ENCODE results near the gene TIAM2.
"Not testable (repeated sequence)": the region's sequence is repeated elsewhere in the genome, so short reads cannot be mapped to it uniquely, and the experiment has no call there.

TIAM2 gene

GRCh38 chr6:155093430-155093829 lies 98.3 kb downstream of the TIAM2 start:
- no peaks in the 10 kb centered on the region for H4K20me1 ChIP-seq (ENCODE audit: insufficient read depth)
- no peak overlapping the region for H3K4me3 ChIP-seq (IDR thresholded peaks at IDR 0.05; ENCODE audit: insufficient read depth, low read depth, low read length)
- no peak overlapping the region for H3K9ac ChIP-seq
- no peaks in the 10 kb centered on the region for H3K4me1 ChIP-seq (ENCODE audit: low read depth, poor library complexity, severe bottlenecking)
- no peak overlapping the region for H3K27ac ChIP-seq
- H2AFZ ChIP-seq (ENCODE audit: low read depth), result no peak overlapping the region
- TF ChIP-seq CTCF (conservative IDR thresholded peaks at IDR 0.05; ENCODE audit: low read depth, low read length), result no peak
- no peaks in the 10 kb centered on the region for H3K79me2 ChIP-seq (ENCODE audit: insufficient read depth, low read depth)
- H3K27me3 ChIP-seq (ENCODE audit: insufficient read depth, low read depth), result no peaks in the 10 kb centered on the region
- H3K4me2 ChIP-seq, result no peak overlapping the region
- H3K36me3 ChIP-seq (ENCODE audit: insufficient read depth), result no peaks in the 10 kb centered on the region

- H3K27me3 ChIP-seq (ENCODE audit: insufficient read depth, low read depth), result no peaks in the 10 kb centered on the region
- no peaks in the 10 kb centered on the region for H3K4me1 ChIP-seq (ENCODE audit: low read depth, poor library complexity, severe bottlenecking)
- H3K27ac ChIP-seq, result no peak overlapping the region
- no peak for TF ChIP-seq CTCF (conservative IDR thresholded peaks at IDR 0.05; ENCODE audit: low read depth, low read length)
- no peaks in the 10 kb centered on the region for H4K20me1 ChIP-seq (ENCODE audit: insufficient read depth)
- no peak overlapping the region for H2AFZ ChIP-seq (ENCODE audit: low read depth)
- H3K36me3 ChIP-seq (ENCODE audit: insufficient read depth), result no peaks in the 10 kb centered on the region
- H3K4me3 ChIP-seq (IDR thresholded peaks at IDR 0.05; ENCODE audit: insufficient read depth, low read depth, low read length), result no peak overlapping the region
- no peaks in the 10 kb centered on the region for H3K79me2 ChIP-seq (ENCODE audit: insufficient read depth, low read depth)
- H3K9ac ChIP-seq, result no peak overlapping the region
- H3K4me2 ChIP-seq, result no peak overlapping the region
Observed at GRCh38 chr6:155100087-155100486, 105.0 kb downstream of the TIAM2 start.

- H3K4me1 ChIP-seq (ENCODE audit: low read depth, poor library complexity, severe bottlenecking), result no peaks in the 10 kb centered on the region
- H2AFZ ChIP-seq (ENCODE audit: low read depth), result no peak overlapping the region
- H3K9ac ChIP-seq, result no peak overlapping the region
- no peaks in the 10 kb centered on the region for H3K79me2 ChIP-seq (ENCODE audit: insufficient read depth, low read depth)
- H4K20me1 ChIP-seq (ENCODE audit: insufficient read depth), result no peaks in the 10 kb centered on the region
- no peak overlapping the region for H3K4me3 ChIP-seq (IDR thresholded peaks at IDR 0.05; ENCODE audit: insufficient read depth, low read depth, low read length)
- no peak overlapping the region for H3K4me2 ChIP-seq
- no peak for TF ChIP-seq CTCF (conservative IDR thresholded peaks at IDR 0.05; ENCODE audit: low read depth, low read length)
- no peak overlapping the region for H3K27ac ChIP-seq
- H3K36me3 ChIP-seq (ENCODE audit: insufficient read depth), result no peaks in the 10 kb centered on the region
- H3K27me3 ChIP-seq (ENCODE audit: insufficient read depth, low read depth), result no peaks in the 10 kb centered on the region
Observed at GRCh38 chr6:155100591-155100990, 105.5 kb downstream of the TIAM2 start.

- not testable (repeated sequence) for H3K4me2 ChIP-seq
Observed at GRCh38 chr6:155103083-155103645, 108.0 kb downstream of the TIAM2 start.

GRCh38 chr6:155103816-155104366 lies 108.8 kb downstream of the TIAM2 start:
- Histone ChIP-seq H3K9ac (no peak overlapping the region), H3K4me1 (ENCODE audit: low read depth, poor library complexity, severe bottlenecking) (no peaks in the 10 kb centered on the region), H3K79me2 (ENCODE audit: insufficient read depth, low read depth) (no peaks in the 10 kb centered on the region), H4K20me1 (ENCODE audit: insufficient read depth) (no peaks in the 10 kb centered on the region), H3K4me2 (no peak overlapping the region), H3K36me3 (ENCODE audit: insufficient read depth) (no peaks in the 10 kb centered on the region), H3K27ac (no peak overlapping the region), H2AFZ (ENCODE audit: low read depth) (no peak overlapping the region), H3K4me3 (IDR thresholded peaks at IDR 0.05; ENCODE audit: insufficient read depth, low read depth, low read length) (no peak overlapping the region), H3K27me3 (ENCODE audit: insufficient read depth, low read depth) (no peaks in the 10 kb centered on the region)
- no peak for TF ChIP-seq CTCF (conservative IDR thresholded peaks at IDR 0.05; ENCODE audit: low read depth, low read length)

More at GRCh38 chr6:155103083-155103645, 108.0 kb downstream of the TIAM2 start:
- not testable (repeated sequence) for H3K9ac ChIP-seq; H2AFZ ChIP-seq (ENCODE audit: low read depth); H4K20me1 ChIP-seq (ENCODE audit: insufficient read depth); H3K79me2 ChIP-seq (ENCODE audit: insufficient read depth, low read depth); H3K4me1 ChIP-seq (ENCODE audit: low read depth, poor library complexity, severe bottlenecking); H3K36me3 ChIP-seq (ENCODE audit: insufficient read depth); H3K27ac ChIP-seq; H3K4me3 ChIP-seq (IDR thresholded peaks at IDR 0.05; ENCODE audit: insufficient read depth, low read depth, low read length); H3K27me3 ChIP-seq (ENCODE audit: insufficient read depth, low read depth)
